DND-41 (cell line): Measurements from ENCODE around the gene DFFB.

ENCODE experiments used
- ATAC-seq: fragments of 200-7000 bp; cut with Tn5 transposase; 3 replicates; pipeline ENCODE4 v1.9.1; 2021; ENCODE audit warnings: low read depth; ENCODE audit not compliant: insufficient read depth
- DNase-seq: peaks from one replicate; pipeline ENCODE4 v3.0.0-alpha.2; 2020
- H2AFZ ChIP-seq: 2 replicates; pipeline ENCODE4 v1.6.0; 2012; ENCODE audit warnings: low read depth, low read length
- H3K27ac ChIP-seq: 2 replicates; pipeline ENCODE4 v1.5.1; 2012; ENCODE audit warnings: low read length, inconsistent platforms
- H3K27me3 ChIP-seq: fragments of 200-600 bp; sonication (generic); 2 replicates; pipeline ENCODE4 v1.6.0; 2012; ENCODE audit warnings: low read length, mild to moderate bottlenecking, inconsistent platforms; ENCODE audit not compliant: insufficient read depth, poor library complexity
- H3K36me3 ChIP-seq: 2 replicates; pipeline ENCODE4 v1.5.1; 2012; ENCODE audit warnings: low read length, inconsistent platforms; ENCODE audit not compliant: insufficient read depth
- H3K4me1 ChIP-seq: 2 replicates; pipeline ENCODE4 v1.5.1; 2012; ENCODE audit warnings: mild to moderate bottlenecking, low read length; ENCODE audit not compliant: insufficient read depth
- H3K4me2 ChIP-seq: 2 replicates; pipeline ENCODE4 v1.6.0; 2012; ENCODE audit warnings: mild to moderate bottlenecking, moderate library complexity, low read length, inconsistent platforms; ENCODE audit not compliant: insufficient read depth
- H3K4me3 ChIP-seq, 2 experiments: fragments of 200-600 bp in 1 of 2; shearing (Covaris generic) in 1 of 2; 2 replicates each; pipeline ENCODE4 v1.5.1; 2012 to 2016; ENCODE audit warnings: inconsistent platforms in 2 of 2, low read length in 2 of 2, mild to moderate bottlenecking in 2 of 2, low read depth in 1 of 2, moderate library complexity in 1 of 2
- H3K79me2 ChIP-seq: 2 replicates; pipeline ENCODE4 v1.6.0; 2012; ENCODE audit warnings: low read length, inconsistent platforms; ENCODE audit not compliant: insufficient read depth
- H3K9ac ChIP-seq: 2 replicates; pipeline ENCODE4 v1.6.0; 2012; ENCODE audit warnings: low read depth, mild to moderate bottlenecking, inconsistent platforms, low read length, moderate library complexity
- H3K9me3 ChIP-seq: 2 replicates; pipeline ENCODE4 v1.5.1; 2012; ENCODE audit warnings: low read length, moderate library complexity, mild to moderate bottlenecking, inconsistent platforms; ENCODE audit not compliant: insufficient read depth, severe bottlenecking
- H4K20me1 ChIP-seq: 2 replicates; pipeline ENCODE4 v1.6.0; 2012; ENCODE audit warnings: low read length; ENCODE audit not compliant: insufficient read depth
- EZH2 ChIP-seq: IDR thresholded peaks from 3 replicates; pipeline ENCODE4 v1.6.1; 2012; ENCODE audit warnings: borderline replicate concordance, low read depth, mild to moderate bottlenecking, moderate library complexity, low read length, inconsistent platforms; ENCODE audit not compliant: severe bottlenecking
- TF ChIP-seq, protein P1 (sequence below): IDR thresholded peaks from 2 replicates; pipeline ENCODE4 v1.5.1; 2012; ENCODE audit warnings: borderline replicate concordance, low read length, moderate library complexity, mild to moderate bottlenecking; ENCODE audit not compliant: poor library complexity, severe bottlenecking; ENCODE audit errors: extremely low read depth

The DFFB gene

DNA sequence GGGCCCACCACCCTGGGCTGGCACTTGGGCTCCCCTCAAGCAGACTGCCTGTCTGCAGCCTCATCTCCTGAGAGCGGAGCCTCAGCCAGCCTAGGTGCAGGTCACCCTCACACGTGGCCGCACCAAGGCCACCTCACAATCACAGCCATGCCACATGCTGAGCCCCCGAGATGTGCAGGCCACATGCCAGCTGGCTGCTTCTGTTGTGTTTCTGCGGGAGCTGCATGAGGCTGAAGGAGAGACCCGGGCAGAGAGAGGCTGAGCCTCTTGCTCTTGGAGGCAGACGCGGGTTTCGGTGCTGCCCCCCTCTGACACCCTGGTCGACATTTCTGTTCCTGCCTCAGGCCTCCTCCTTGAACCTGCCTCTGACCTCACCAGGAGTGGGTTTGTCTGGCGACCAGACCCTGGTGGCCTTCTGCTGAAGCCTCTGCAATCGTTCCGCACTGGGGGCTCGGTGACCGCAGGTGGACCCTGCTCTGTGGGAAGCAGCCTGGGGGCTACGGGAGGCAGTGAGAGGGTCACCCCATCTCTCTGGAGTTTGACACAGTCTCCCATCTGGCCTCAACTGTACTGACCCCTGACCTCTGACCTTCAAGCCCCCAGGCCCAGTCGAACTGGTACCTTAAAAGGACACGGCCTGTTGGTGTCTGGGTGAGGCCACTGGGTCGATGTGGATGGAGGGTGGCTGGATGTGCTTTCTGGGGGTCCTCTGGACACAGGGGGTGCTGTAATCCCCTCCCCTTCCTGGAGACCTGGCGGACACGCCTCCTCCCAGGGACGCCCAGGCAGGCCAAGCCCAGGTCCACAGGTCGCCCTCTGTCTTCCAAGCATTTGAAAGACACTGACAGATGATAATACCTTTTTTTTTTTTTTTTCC, 55.8 kb downstream of the DFFB start:
- H3K27ac ChIP-seq = no peak overlapping the region
- no peak overlapping the region for H2AFZ ChIP-seq
- H3K9me3 ChIP-seq = no peaks in the 10 kb centered on the region
- no peak overlapping the region for H3K4me2 ChIP-seq
- no peak for TF ChIP-seq EZH2
- TF ChIP-seq, protein P1, sequence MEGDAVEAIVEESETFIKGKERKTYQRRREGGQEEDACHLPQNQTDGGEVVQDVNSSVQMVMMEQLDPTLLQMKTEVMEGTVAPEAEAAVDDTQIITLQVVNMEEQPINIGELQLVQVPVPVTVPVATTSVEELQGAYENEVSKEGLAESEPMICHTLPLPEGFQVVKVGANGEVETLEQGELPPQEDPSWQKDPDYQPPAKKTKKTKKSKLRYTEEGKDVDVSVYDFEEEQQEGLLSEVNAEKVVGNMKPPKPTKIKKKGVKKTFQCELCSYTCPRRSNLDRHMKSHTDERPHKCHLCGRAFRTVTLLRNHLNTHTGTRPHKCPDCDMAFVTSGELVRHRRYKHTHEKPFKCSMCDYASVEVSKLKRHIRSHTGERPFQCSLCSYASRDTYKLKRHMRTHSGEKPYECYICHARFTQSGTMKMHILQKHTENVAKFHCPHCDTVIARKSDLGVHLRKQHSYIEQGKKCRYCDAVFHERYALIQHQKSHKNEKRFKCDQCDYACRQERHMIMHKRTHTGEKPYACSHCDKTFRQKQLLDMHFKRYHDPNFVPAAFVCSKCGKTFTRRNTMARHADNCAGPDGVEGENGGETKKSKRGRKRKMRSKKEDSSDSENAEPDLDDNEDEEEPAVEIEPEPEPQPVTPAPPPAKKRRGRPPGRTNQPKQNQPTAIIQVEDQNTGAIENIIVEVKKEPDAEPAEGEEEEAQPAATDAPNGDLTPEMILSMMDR = no peak
- ATAC-seq (no peak), DNase-seq (no peak)
- 0 out of 2 replicates have a peak, but pooled peaks cover 13% of the 10 kb centered on the region for H4K20me1 ChIP-seq
- no peaks in the 10 kb centered on the region for H3K79me2 ChIP-seq
- H3K27me3 ChIP-seq = peaks cover 6% of the 10 kb centered on the region
- no peak overlapping the region for H3K9ac ChIP-seq
- no peaks in the 10 kb centered on the region for H3K4me1 ChIP-seq
- no peak overlapping the region for H3K4me3 ChIP-seq
- no peaks in the 10 kb centered on the region for H3K36me3 ChIP-seq

DNA sequence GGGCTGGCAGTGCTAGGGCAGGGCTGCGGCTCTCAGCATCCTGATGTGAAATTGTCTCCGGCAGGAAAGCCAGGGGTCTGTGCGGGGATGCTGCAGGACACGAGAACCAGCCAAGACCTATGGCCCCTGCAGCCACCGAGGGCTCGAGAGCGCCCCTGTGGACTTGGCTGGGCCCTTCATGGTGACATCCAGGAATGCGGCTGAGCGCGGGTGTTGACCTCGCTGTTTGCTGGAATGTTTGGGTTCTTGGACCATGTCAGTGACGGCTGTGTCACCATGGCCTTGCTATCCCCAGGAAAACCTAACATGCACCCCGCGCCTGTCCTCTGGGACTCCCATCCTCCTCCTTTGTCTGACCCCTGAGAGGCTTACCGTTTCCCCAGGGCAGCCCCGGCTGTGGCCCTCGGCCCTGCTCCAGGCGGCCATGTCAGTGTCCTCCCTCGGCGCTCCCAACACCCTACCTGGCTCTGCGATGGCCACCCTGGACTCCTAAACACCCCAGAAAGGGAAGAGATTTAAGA, 57.1 kb downstream of the DFFB start:
- TF ChIP-seq, protein P1 = no peak
- TF ChIP-seq EZH2 = no peak
- Histone ChIP-seq H3K79me2 (no peaks in the 10 kb centered on the region), H3K27me3 (peaks cover 6% of the 10 kb centered on the region), H4K20me1 (0 out of 2 replicates have a peak, but pooled peaks cover 13% of the 10 kb centered on the region), H3K9ac (no peak overlapping the region), H3K4me3 (no peak overlapping the region), H3K27ac (no peak overlapping the region), H3K4me2 (no peak overlapping the region), H3K4me1 (no peaks in the 10 kb centered on the region), H3K36me3 (no peaks in the 10 kb centered on the region), H2AFZ (no peak overlapping the region), H3K9me3 (no peaks in the 10 kb centered on the region)
- ATAC-seq (no peak), DNase-seq (no peak)

DNA sequence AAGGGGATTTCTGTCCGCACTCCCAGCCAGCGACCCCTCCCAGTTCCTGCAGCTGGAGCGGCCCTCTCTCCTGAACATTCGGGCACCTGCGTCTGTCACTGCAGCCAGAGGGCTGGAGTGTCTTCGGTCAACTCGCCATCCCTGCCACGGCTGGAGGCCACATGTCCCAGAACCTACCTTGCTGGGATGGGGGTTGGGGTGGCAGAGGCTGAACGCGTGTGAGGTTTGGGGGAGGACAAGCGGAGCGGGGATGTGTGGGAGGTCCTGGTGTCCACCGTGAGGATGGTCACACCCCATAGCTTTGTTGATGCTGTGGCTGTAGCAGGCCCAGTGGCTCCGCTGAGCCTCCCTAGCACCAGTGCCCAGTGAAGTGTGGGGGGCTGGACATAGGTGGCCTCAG, 57.6 kb downstream of the DFFB start:
- no peaks in the 10 kb centered on the region for H3K36me3 ChIP-seq
- no peaks in the 10 kb centered on the region for H3K9me3 ChIP-seq
- no peak overlapping the region for H3K4me2 ChIP-seq
- peaks cover 12% of the 10 kb centered on the region; the same call in 1 of the 2 replicates for H4K20me1 ChIP-seq
- H2AFZ ChIP-seq = no peak overlapping the region
- H3K27me3 ChIP-seq = peaks cover 6% of the 10 kb centered on the region
- H3K9ac ChIP-seq = no peak overlapping the region
- no peaks in the 10 kb centered on the region for H3K4me1 ChIP-seq
- TF ChIP-seq, protein P1 = no peak
- no peak for TF ChIP-seq EZH2
- no peaks in the 10 kb centered on the region for H3K79me2 ChIP-seq
- H3K27ac ChIP-seq = no peak overlapping the region
- DNase-seq = no peak
- ATAC-seq = no peak
- H3K4me3 ChIP-seq = no peak overlapping the region
